Gastroesophageal sphincter (tissue), 3 donors: ENCODE data around the gene CACNA1C.

Experiments
- EP300 ChIP-seq: sonication (generic); formaldehyde crosslinking; IDR thresholded peaks from one replicate; pipeline ENCODE4 v1.6.1; 2017; ENCODE audit warnings: antibody characterized with exemption, mild to moderate bottlenecking
- POLR2A ChIP-seq, 2 donors: fragments of 450-650 bp; IDR thresholded peaks; one replicate each; pipeline ENCODE4 v1.6.1; 2017; ENCODE audit warnings: antibody characterized with exemption in 2 of 2, mild to moderate bottlenecking in 2 of 2, moderate library complexity in 1 of 2
- POLR2AphosphoS5 ChIP-seq: sonication (generic); formaldehyde crosslinking; IDR thresholded peaks from one replicate; pipeline ENCODE4 v1.6.1; 2017; ENCODE audit warnings: antibody characterized with exemption
- TF ChIP-seq, protein P1 (sequence below), 4 experiments: fragments of 200-600 bp in 2 of 4; fragments of 450-650 bp in 2 of 4; sonication (generic) in 1 of 4; IDR thresholded peaks; one replicate each; pipeline ENCODE4 v1.5.1; 2017 to 2019; ENCODE audit warnings: antibody characterized with exemption in 4 of 4, mild to moderate bottlenecking in 2 of 4, moderate library complexity in 2 of 4

DNA sequence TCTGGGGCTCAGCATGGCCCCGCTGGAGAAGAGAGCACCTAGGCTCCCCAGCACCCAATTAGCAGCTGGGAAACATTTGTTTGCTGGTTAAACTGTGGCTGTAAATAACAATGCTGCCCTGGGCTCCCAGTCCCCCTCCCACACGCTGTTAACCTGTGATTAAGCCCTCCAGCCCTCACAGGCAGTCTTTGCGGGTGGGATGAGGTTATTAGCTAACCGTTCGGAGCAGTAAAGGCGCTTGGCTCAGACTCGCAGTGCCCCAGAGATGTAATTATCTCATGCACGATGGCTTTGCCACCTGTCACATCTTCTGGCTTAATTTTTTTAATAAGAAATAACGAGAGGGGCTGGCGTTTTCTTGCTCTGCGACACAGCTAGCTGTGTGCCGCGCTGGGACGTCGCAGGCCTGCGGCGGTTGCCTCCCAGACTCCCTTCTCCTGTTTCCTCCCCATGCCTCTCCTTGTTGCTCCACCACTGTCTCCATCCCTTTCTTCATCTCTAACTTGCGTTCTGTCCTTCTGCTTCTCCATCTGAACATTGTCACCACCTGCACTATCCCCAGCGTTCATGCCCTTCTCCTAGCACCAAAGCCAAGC lies 502.8 kb downstream of the CACNA1C start:
- no peak for TF ChIP-seq POLR2A (IDR thresholded peaks at IDR 0.05)
- TF ChIP-seq, protein P1, sequence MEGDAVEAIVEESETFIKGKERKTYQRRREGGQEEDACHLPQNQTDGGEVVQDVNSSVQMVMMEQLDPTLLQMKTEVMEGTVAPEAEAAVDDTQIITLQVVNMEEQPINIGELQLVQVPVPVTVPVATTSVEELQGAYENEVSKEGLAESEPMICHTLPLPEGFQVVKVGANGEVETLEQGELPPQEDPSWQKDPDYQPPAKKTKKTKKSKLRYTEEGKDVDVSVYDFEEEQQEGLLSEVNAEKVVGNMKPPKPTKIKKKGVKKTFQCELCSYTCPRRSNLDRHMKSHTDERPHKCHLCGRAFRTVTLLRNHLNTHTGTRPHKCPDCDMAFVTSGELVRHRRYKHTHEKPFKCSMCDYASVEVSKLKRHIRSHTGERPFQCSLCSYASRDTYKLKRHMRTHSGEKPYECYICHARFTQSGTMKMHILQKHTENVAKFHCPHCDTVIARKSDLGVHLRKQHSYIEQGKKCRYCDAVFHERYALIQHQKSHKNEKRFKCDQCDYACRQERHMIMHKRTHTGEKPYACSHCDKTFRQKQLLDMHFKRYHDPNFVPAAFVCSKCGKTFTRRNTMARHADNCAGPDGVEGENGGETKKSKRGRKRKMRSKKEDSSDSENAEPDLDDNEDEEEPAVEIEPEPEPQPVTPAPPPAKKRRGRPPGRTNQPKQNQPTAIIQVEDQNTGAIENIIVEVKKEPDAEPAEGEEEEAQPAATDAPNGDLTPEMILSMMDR (IDR thresholded peaks at IDR 0.05): no peak
- no peak for TF ChIP-seq EP300
- no peak for TF ChIP-seq POLR2AphosphoS5
